HFFc6 (cell line): ENCODE measurements around the gene RIPK1. TPM values are rescaled to one million over a fixed set of nuclear protein-coding genes. Genes with fewer than 3 reads are reported as not detected.
"Not testable (repeated sequence)": the region's sequence is repeated elsewhere in the genome, so short reads cannot be mapped to it uniquely, and the experiment has no call there.

Source experiments
- DNase-seq: peaks from one replicate; pipeline ENCODE4 v3.0.0-alpha.2; 2018
- H3K27ac Mint-ChIP-seq: 2 replicates; pipeline ENCODE4 v1.8.0; 2020; ENCODE audit warnings: mild to moderate bottlenecking, mixed read lengths
- H3K27me3 Mint-ChIP-seq: 2 replicates; pipeline ENCODE4 v1.8.0; 2021; ENCODE audit warnings: mild to moderate bottlenecking, moderate library complexity, mixed read lengths; ENCODE audit not compliant: insufficient read depth
- H3K36me3 Mint-ChIP-seq: 2 replicates; pipeline ENCODE4 v1.8.0; 2021; ENCODE audit warnings: low read depth, mixed read lengths
- H3K4me1 Mint-ChIP-seq: 2 replicates; pipeline ENCODE4 v1.8.0; 2020; ENCODE audit warnings: low read depth, mixed read lengths
- H3K4me3 Mint-ChIP-seq: 2 replicates; pipeline ENCODE4 v1.8.0; 2020; ENCODE audit warnings: mild to moderate bottlenecking, moderate library complexity, mixed read lengths
- H3K9me3 Mint-ChIP-seq: 2 replicates; pipeline ENCODE4 v1.8.0; 2020; ENCODE audit warnings: mild to moderate bottlenecking, mixed read lengths
- CTCF ChIP-seq: fragments of 200-600 bp; sonication (generic); IDR thresholded peaks from 2 replicates; pipeline ENCODE4 v1.5.0; 2021; ENCODE audit warnings: antibody characterized with exemption, mild to moderate bottlenecking
- total RNA-seq, 6 experiments: library from RNA; stranded (reverse); fragmentation: NEBNext Ultra II Directional; extraction: Animal tissue kit (Norgen Biotek cat#: 25700); gene quantifications; 2 replicates in 1 of 6; 3 replicates in 5 of 6; pipeline ENCODE4 v1.2.3, GENCODE V29; 2021

The RIPK1 gene
- total RNA-seq, 6 experiments from 2014 or later: 19.9 to 24.9 (median 22.2) TPM

DNA sequence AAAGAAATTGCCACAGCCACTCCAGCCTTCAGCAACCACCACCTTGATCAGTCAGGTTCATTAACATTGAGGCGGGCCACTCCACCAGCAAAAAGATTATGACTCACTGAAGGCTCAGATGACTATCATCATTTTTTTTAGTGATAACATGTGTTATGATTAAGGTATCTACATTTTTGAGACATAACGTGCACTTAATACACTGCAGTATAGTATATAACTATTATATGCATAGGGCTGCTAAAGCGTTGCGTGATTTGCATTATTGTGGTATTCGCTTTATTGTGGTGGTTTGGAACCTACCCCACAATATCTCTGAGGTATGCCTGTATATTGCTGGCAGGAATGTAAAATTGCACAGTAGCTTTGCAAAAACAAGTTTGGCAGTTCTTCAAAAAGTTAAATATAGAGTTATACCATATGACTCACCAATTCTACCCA lies 6.8 kb upstream of the RIPK1 start:
- peaks cover under 1% of the 10 kb centered on the region; the same call in 1 of the 2 replicates for H3K36me3 Mint-ChIP-seq
- H3K27ac Mint-ChIP-seq: no peak overlapping the region; the same call in 1 of the 2 replicates
- DNase-seq: peak; percentile 91
- H3K4me3 Mint-ChIP-seq: no peak overlapping the region
- H3K4me1 Mint-ChIP-seq: peaks cover 40% of the 10 kb centered on the region
- H3K9me3 Mint-ChIP-seq: no peaks in the 10 kb centered on the region
- peak; percentile 73 for TF ChIP-seq CTCF
- peaks cover 2% of the 10 kb centered on the region; the same call in 1 of the 2 replicates for H3K27me3 Mint-ChIP-seq

GRCh38 chr6:3063340-3063732 lies 5.0 kb upstream of the RIPK1 start:
- Mint-ChIP-seq H3K4me3 (peak overlapping the region; percentile 93), H3K4me1 (peaks cover 56% of the 10 kb centered on the region), H3K36me3 (peaks cover 14% of the 10 kb centered on the region)
- H3K27ac Mint-ChIP-seq, H3K27me3 Mint-ChIP-seq, DNase-seq, H3K9me3 Mint-ChIP-seq: not testable (repeated sequence)

DNA sequence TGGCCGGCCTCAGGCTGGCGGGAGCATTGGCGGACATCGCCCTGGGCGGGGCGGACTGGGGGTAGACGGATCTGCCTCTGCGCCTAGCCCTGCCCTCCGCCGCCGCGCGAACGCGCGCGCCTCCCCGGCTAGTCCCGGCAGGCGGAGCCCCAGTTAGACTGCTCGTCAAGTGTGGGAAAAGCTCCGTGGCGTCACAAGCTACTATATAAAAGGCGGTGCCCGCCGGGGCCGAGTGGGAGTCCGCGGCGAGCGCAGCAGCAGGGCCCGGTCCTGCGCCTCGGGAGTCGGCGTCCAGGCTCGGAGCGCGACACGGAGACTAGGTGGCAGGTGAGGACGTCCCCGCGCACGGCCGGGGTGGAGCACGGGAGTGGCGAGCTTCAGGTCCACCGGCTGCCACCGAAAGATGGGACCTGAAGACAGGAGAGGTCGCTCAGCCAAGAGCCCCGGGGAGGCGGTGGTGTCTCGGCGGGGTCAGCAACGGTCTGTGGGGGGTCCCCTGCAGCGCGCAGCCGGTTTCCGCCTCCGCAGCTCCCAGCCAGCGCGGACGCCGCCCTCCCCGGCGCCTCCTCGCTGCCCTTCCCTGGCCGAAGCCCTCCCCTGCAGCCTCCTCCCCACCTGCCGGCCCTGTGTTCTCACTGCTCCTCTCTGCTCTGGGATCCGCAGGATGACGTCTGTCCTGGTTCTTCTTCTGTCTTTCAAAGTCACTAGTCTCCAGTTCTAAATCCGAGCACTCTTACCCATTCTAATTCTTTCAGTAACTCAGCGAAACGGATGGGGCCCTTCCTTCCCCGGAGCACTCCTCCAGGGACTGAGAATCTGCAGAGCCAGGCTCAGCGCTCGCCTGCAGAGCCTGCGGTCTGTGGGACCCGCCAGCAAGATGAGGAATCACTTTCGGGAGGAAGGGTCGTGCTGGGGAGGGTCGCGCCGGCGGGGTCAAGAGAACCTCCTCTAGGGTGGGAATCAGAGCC lies 4.3 kb upstream of the RIPK1 start:
- Mint-ChIP-seq H3K27ac (peak overlapping the region; percentile 80), H3K4me1 (peaks cover 56% of the 10 kb centered on the region), H3K4me3 (peak overlapping the region; percentile 93), H3K27me3 (no peaks in the 10 kb centered on the region; the same call in 1 of the 2 replicates), H3K9me3 (no peaks in the 10 kb centered on the region), H3K36me3 (peaks cover 14% of the 10 kb centered on the region)
- TF ChIP-seq CTCF: peak; percentile 26
- peak; percentile 94 for DNase-seq

- Mint-ChIP-seq H3K9me3 (no peaks in the 10 kb centered on the region), H3K36me3 (peaks cover 30% of the 10 kb centered on the region), H3K27me3 (peaks cover 6% of the 10 kb centered on the region; the same call in 1 of the 2 replicates), H3K27ac (peak overlapping the region; percentile 54; the same call in 1 of the 2 replicates), H3K4me3 (no peak overlapping the region), H3K4me1 (peaks cover 75% of the 10 kb centered on the region)
- DNase-seq: no peak
- TF ChIP-seq CTCF: no peak
These were observed 3.3 kb downstream of the RIPK1 start for GRCh38 chr6:3071568-3071967.

DNA sequence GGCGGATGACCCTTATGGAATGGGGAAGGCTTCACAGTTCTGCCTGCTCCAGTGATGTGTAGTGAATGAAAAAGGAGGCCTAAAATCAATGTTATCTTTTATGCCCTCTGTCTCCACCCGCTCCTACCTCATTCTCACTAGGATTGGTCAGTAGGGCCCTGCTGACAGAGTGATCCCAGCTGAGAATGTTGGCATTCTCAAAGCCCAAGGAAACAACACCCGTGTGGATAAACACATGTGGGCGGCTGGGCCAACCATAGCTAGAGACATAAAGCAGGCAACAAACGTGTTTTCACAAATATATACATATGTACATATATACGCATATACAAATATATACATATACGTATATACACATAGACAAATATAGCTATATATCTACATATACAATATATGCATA lies 4.5 kb downstream of the RIPK1 start:
- H3K4me1 Mint-ChIP-seq: peaks cover 63% of the 10 kb centered on the region
- DNase-seq: no peak
- H3K36me3 Mint-ChIP-seq: peaks cover 28% of the 10 kb centered on the region
- H3K27ac Mint-ChIP-seq: no peak overlapping the region
- no peak for TF ChIP-seq CTCF
- H3K9me3 Mint-ChIP-seq: no peaks in the 10 kb centered on the region
- peaks cover 7% of the 10 kb centered on the region for H3K27me3 Mint-ChIP-seq
- H3K4me3 Mint-ChIP-seq: no peak overlapping the region

- H3K4me3 Mint-ChIP-seq: no peak overlapping the region
- H3K9me3 Mint-ChIP-seq: no peaks in the 10 kb centered on the region
- H3K4me1 Mint-ChIP-seq: peaks cover 59% of the 10 kb centered on the region
- peaks cover 28% of the 10 kb centered on the region for H3K36me3 Mint-ChIP-seq
- H3K27me3 Mint-ChIP-seq: peaks cover 7% of the 10 kb centered on the region
- H3K27ac Mint-ChIP-seq: no peak overlapping the region
- no peak for TF ChIP-seq CTCF
- no peak for DNase-seq
These were observed 5.1 kb downstream of the RIPK1 start for GRCh38 chr6:3073382-3073781.
